CD4-positive, alpha-beta T cell (primary cell): ENCODE measurements around the gene GPR107. TPM values are rescaled to one million over a fixed set of nuclear protein-coding genes. Genes with fewer than 3 reads are reported as not detected.

ENCODE experiments used
- ATAC-seq: fragments of 200-7000 bp; cut with Tn5 transposase; one replicate; pipeline ENCODE4 v1.10.0; 2022; ENCODE audit warnings: mild to moderate bottlenecking; ENCODE audit not compliant: poor library complexity
- CTCF ChIA-PET: fragments of 350-600 bp; sonication (Branson Sonifier 250); formaldehyde crosslinking; loops from one replicate; lab custom pipeline; 2021; ENCODE audit warnings: antibody characterized with exemption, inconsistent platforms; lab: Charles Lee
- POLR2A ChIA-PET: fragments of 350-600 bp; sonication (Branson Sonifier 250); formaldehyde crosslinking; loops from one replicate; lab custom pipeline; 2021; ENCODE audit warnings: antibody characterized with exemption, inconsistent platforms; lab: Charles Lee
- DNase-seq, 14 experiments: peaks; one replicate each; pipeline ENCODE4 v3.0.0-alpha.2; 2013 to 2020; ENCODE audit warnings: mixed read lengths in 2 of 14
- H3K27ac ChIP-seq, 2 donors: one replicate each; pipeline versions ENCODE4 v1.5.1 to v1.7.0; 2013; ENCODE audit warnings: low read length in 2 of 2, low read depth in 1 of 2, mild to moderate bottlenecking in 1 of 2
- H3K27me3 ChIP-seq, 2 experiments: 1 replicate in 1 of 2; 2 replicates in 1 of 2; pipeline versions ENCODE4 v1.6.1 to v1.7.0; 2013; ENCODE audit warnings: low read length in 2 of 2, control low read depth in 1 of 2, mild to moderate bottlenecking in 1 of 2, moderate library complexity in 1 of 2; ENCODE audit not compliant: insufficient read depth in 2 of 2, control insufficient read depth in 1 of 2
- H3K36me3 ChIP-seq: one replicate; pipeline ENCODE4 v1.6.1; 2013; ENCODE audit warnings: low read length, control low read depth; ENCODE audit not compliant: insufficient read depth
- H3K4me1 ChIP-seq: one replicate; pipeline ENCODE4 v1.6.1; 2013; ENCODE audit warnings: low read length, control low read depth; ENCODE audit not compliant: insufficient read depth
- H3K4me3 ChIP-seq: one replicate; pipeline ENCODE4 v1.5.1; 2013; ENCODE audit warnings: mild to moderate bottlenecking, low read length, moderate library complexity
- H3K9me3 ChIP-seq, 2 experiments: 1 replicate in 1 of 2; 2 replicates in 1 of 2; pipeline versions ENCODE4 v1.6.1 to v1.7.0; 2013; ENCODE audit warnings: low read length in 2 of 2, mild to moderate bottlenecking in 2 of 2, control low read depth in 1 of 2, moderate library complexity in 1 of 2; ENCODE audit not compliant: control insufficient read depth in 1 of 2, insufficient read depth in 1 of 2
- H3K27ac Mint-ChIP-seq: one replicate; pipeline ENCODE4 v1.8.0; 2020; ENCODE audit warnings: mixed read lengths
- H3K27me3 Mint-ChIP-seq: one replicate; pipeline ENCODE4 v1.8.0; 2021; ENCODE audit warnings: mixed read lengths
- H3K36me3 Mint-ChIP-seq: one replicate; pipeline ENCODE4 v1.8.0; 2021; ENCODE audit warnings: low read depth, mixed read lengths
- H3K4me1 Mint-ChIP-seq: one replicate; pipeline ENCODE4 v1.8.0; 2021; ENCODE audit warnings: low read depth, mixed read lengths
- H3K4me3 Mint-ChIP-seq: one replicate; pipeline ENCODE4 v1.8.0; 2020; ENCODE audit warnings: mild to moderate bottlenecking, mixed read lengths
- H3K9me3 Mint-ChIP-seq: one replicate; pipeline ENCODE4 v1.8.0; 2020; ENCODE audit warnings: mixed read lengths
- intact Hi-C, 2 experiments: fragments of 100-400 bp; cut with DNase I in 1 of 2; cut with micrococcal nuclease in 1 of 2; formaldehyde crosslinking; loops; one replicate each; pipeline versions ENCODE4 v1.15.1 to v1.9.0; 2023 to 2025; cut with DNase I, micrococcal nuclease
- total RNA-seq, 174 experiments: library from RNA in 2 of 174; stranded (reverse) in 2 of 174; gene quantifications; one replicate each; pipeline ENCODE4 v1.2.3 and lab custom pipeline; 2021 to 2026
- TF ChIP-seq, protein P1 (sequence below): fragments of 200-600 bp; IDR thresholded peaks from one replicate; pipeline ENCODE4 v1.8.0; 2022; ENCODE audit warnings: antibody characterized with exemption, mild to moderate bottlenecking

Gene GPR107
- total RNA-seq, 2 experiments from 2014 or later = 18.9 to 19.2 TPM

DNA sequence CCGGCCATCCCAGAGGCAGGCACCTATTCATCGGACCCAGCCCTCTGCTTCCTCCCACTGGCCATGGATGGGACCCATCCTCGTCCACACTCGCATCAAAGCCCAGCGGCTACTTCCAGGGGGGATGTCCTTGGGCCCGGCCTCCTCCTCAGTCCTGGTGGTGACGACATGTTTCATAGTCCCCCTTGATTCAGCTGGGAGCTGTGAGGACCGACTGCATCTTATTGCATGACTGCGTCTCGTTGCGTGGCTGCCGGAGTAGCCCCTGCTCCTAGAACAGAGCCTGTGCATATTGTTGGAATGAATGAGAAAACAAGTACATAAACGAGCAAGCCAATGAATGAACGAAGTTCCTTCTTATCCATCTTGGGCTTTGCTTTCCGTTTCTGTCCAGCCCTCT lies 131.3 kb downstream of the GPR107 start:
- no peak overlapping the region for H3K27ac Mint-ChIP-seq
- no peaks in the 10 kb centered on the region for H3K27me3 ChIP-seq
- H3K9me3 ChIP-seq = no peaks in the 10 kb centered on the region
- no peak overlapping the region for H3K4me3 Mint-ChIP-seq
- H3K36me3 ChIP-seq = no peaks in the 10 kb centered on the region
- ChIA-PET CTCF (no interaction called here), POLR2A (no interaction called here)
- TF ChIP-seq, protein P1, sequence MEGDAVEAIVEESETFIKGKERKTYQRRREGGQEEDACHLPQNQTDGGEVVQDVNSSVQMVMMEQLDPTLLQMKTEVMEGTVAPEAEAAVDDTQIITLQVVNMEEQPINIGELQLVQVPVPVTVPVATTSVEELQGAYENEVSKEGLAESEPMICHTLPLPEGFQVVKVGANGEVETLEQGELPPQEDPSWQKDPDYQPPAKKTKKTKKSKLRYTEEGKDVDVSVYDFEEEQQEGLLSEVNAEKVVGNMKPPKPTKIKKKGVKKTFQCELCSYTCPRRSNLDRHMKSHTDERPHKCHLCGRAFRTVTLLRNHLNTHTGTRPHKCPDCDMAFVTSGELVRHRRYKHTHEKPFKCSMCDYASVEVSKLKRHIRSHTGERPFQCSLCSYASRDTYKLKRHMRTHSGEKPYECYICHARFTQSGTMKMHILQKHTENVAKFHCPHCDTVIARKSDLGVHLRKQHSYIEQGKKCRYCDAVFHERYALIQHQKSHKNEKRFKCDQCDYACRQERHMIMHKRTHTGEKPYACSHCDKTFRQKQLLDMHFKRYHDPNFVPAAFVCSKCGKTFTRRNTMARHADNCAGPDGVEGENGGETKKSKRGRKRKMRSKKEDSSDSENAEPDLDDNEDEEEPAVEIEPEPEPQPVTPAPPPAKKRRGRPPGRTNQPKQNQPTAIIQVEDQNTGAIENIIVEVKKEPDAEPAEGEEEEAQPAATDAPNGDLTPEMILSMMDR = no peak
- ATAC-seq (no peak), DNase-seq (no peak)
- H3K4me1 Mint-ChIP-seq = no peaks in the 10 kb centered on the region
- H3K9me3 Mint-ChIP-seq = no peaks in the 10 kb centered on the region
- no peak overlapping the region for H3K4me3 ChIP-seq
- H3K36me3 Mint-ChIP-seq = no peaks in the 10 kb centered on the region
- H3K27ac ChIP-seq = no peak overlapping the region
- intact Hi-C loops = no loop called here
- H3K27me3 Mint-ChIP-seq = no peaks in the 10 kb centered on the region
- no peaks in the 10 kb centered on the region for H3K4me1 ChIP-seq

DNA sequence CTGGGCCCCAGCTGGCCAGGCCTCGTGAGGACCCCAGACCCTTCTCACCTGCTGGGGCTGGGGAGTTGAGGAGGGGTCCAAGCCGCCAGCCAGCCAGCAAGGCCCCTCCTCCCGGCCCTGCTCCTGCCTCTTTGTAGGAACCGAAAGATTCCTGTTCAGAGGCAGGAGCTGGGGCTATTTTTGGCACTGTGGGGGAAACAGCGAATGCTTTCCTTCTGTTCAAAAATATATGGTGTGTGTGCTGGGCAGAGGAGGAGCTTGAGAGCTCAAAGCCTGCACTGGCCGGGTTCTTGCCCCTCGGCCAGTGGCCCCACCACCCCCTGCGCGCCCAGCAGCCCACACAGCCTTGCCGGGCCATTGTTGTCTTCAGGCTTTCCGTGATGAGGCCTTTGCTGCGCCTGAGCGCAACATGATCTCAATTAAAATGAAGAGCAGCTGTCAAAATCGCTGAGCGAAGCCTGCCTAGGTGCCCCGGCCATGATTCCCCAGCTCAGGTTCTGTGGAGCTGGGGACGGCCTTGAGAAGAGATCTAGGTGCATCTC lies 131.9 kb downstream of the GPR107 start:
- DNase-seq = no peak

DNA sequence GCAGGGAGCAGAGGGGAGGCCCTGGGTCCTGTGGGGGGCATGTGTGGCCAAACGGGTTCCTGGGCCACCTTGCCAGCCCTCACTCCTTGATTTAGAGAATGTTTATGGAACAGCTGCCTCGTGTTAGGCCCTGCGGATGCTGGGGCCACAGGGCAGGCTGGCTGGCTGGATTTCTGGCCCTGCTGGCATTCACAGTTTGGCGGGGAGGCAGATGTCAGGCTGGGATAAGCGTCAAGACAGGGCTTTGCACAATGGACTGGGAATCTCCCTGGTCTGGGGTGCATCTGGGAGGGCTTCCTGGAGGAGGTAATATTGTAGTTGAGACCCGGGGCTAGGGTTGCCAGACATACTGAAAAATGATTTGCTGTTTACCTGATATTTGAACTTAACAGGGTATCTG lies 132.3 kb downstream of the GPR107 start:
- no peak for ATAC-seq
- ChIA-PET CTCF (no interaction called here), POLR2A (no interaction called here)
- TF ChIP-seq, protein P1 = no peak
- no peaks in the 10 kb centered on the region for H3K9me3 ChIP-seq
- no peak overlapping the region for H3K4me3 ChIP-seq
- H3K9me3 Mint-ChIP-seq = no peaks in the 10 kb centered on the region
- H3K36me3 Mint-ChIP-seq = no peaks in the 10 kb centered on the region
- intact Hi-C loops = no loop called here
- no peaks in the 10 kb centered on the region for H3K27me3 Mint-ChIP-seq
- no peak overlapping the region for H3K27ac ChIP-seq
- H3K27me3 ChIP-seq = no peaks in the 10 kb centered on the region
- no peak overlapping the region for H3K27ac Mint-ChIP-seq
- H3K36me3 ChIP-seq = no peaks in the 10 kb centered on the region
- no peaks in the 10 kb centered on the region for H3K4me1 Mint-ChIP-seq
- DNase-seq = no peak
- H3K4me1 ChIP-seq = no peaks in the 10 kb centered on the region
- H3K4me3 Mint-ChIP-seq = no peak overlapping the region

More for the DNA sequence above, 131.9 kb downstream of the GPR107 start:
- Mint-ChIP-seq H3K27ac (no peak overlapping the region), H3K4me1 (no peaks in the 10 kb centered on the region), H3K4me3 (no peak overlapping the region), H3K9me3 (no peaks in the 10 kb centered on the region), H3K36me3 (no peaks in the 10 kb centered on the region), H3K27me3 (no peaks in the 10 kb centered on the region)
- ChIA-PET CTCF (no interaction called here), POLR2A (no interaction called here)
- TF ChIP-seq, protein P1 = no peak
- no peaks in the 10 kb centered on the region for H3K9me3 ChIP-seq
- H3K27ac ChIP-seq = no peak overlapping the region
- no peaks in the 10 kb centered on the region for H3K36me3 ChIP-seq
- no peak overlapping the region for H3K4me3 ChIP-seq
- intact Hi-C loops = no loop called here
- no peaks in the 10 kb centered on the region for H3K27me3 ChIP-seq
- no peaks in the 10 kb centered on the region for H3K4me1 ChIP-seq
- ATAC-seq = no peak
